Activated CD4-positive, alpha-beta memory T cell treated with anti-CD3 and anti-CD28 coated beads, Interleukin-2, amount 10 ng/mL, durations not matched to agents 7 days and 5 days (primary cell): Measurements from ENCODE around the gene DMRTC1. TPM values are rescaled to one million over a fixed set of nuclear protein-coding genes. Genes with fewer than 3 reads are reported as not detected.
"Not testable (repeated sequence)": the region's sequence is repeated elsewhere in the genome, so short reads cannot be mapped to it uniquely, and the experiment has no call there.

Experiments
- CTCF ChIA-PET: fragments of 350-600 bp; sonication (Branson Sonifier 250); formaldehyde crosslinking; loops from one replicate; lab custom pipeline; 2021; ENCODE audit warnings: antibody characterized with exemption, inconsistent platforms; lab: Charles Lee
- POLR2A ChIA-PET: fragments of 350-600 bp; sonication (Branson Sonifier 250); formaldehyde crosslinking; loops from one replicate; lab custom pipeline; 2021; ENCODE audit warnings: antibody characterized with exemption; lab: Charles Lee
- DNase-seq: peaks from one replicate; pipeline ENCODE4 v3.0.0-alpha.2; 2020
- H3K27ac Mint-ChIP-seq: one replicate; pipeline ENCODE4 v1.8.0; 2021; ENCODE audit warnings: mild to moderate bottlenecking, mixed read lengths
- H3K27me3 Mint-ChIP-seq: one replicate; pipeline ENCODE4 v1.8.0; 2021; ENCODE audit warnings: mixed read lengths
- H3K36me3 Mint-ChIP-seq: one replicate; pipeline ENCODE4 v1.8.0; 2021; ENCODE audit warnings: low read depth, mixed read lengths
- H3K4me1 Mint-ChIP-seq: one replicate; pipeline ENCODE4 v1.8.0; 2021; ENCODE audit warnings: mixed read lengths
- H3K4me3 Mint-ChIP-seq: one replicate; pipeline ENCODE4 v1.8.0; 2021; ENCODE audit warnings: mild to moderate bottlenecking, mixed read lengths
- H3K9me3 Mint-ChIP-seq: one replicate; pipeline ENCODE4 v1.8.0; 2021; ENCODE audit warnings: mixed read lengths
- total RNA-seq, 2 experiments: library from RNA; stranded (reverse); gene quantifications; one replicate each; pipeline ENCODE4 v1.2.3, GENCODE V29; 2021

The DMRTC1 gene
- total RNA-seq, 2 experiments from 2014 or later: not detected

DNA sequence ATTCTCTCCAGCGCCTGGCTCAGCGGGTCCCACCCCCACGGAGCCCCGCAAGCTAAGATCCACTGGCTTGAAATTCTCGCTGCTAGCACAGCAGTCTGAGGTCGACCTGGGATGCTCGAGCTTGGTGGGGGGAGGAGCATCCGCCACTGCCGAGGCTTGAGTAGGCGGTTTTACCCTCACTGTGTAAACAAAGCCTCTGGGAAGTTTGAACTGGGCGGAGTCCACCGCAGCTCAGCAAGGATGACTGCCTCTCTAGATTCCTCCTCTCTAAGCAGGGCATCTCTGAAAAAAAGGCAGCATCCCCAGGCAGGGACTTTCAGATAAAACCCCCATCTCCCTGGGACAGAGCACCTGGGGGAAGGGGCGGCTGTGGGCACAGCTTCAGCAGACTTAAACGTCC lies 53.9 kb downstream of the DMRTC1 start:
- H3K27ac Mint-ChIP-seq, DNase-seq, H3K36me3 Mint-ChIP-seq, H3K4me3 Mint-ChIP-seq, H3K4me1 Mint-ChIP-seq, H3K27me3 Mint-ChIP-seq, POLR2A ChIA-PET, CTCF ChIA-PET, H3K9me3 Mint-ChIP-seq: not testable (repeated sequence)

- H3K4me3 Mint-ChIP-seq, CTCF ChIA-PET: not testable (repeated sequence)
These were observed 60.7 kb downstream of the DMRTC1 start for GRCh38 chrX:72882898-72883297.

GRCh38 chrX:72837532-72837931 lies 106.1 kb downstream of the DMRTC1 start:
- H3K4me3 Mint-ChIP-seq, POLR2A ChIA-PET, H3K27me3 Mint-ChIP-seq, H3K9me3 Mint-ChIP-seq, DNase-seq, H3K4me1 Mint-ChIP-seq, H3K27ac Mint-ChIP-seq, H3K36me3 Mint-ChIP-seq, CTCF ChIA-PET: not testable (repeated sequence)

More at GRCh38 chrX:72882898-72883297, 60.7 kb downstream of the DMRTC1 start:
- DNase-seq, H3K27ac Mint-ChIP-seq, H3K27me3 Mint-ChIP-seq, POLR2A ChIA-PET, H3K9me3 Mint-ChIP-seq, H3K36me3 Mint-ChIP-seq, H3K4me1 Mint-ChIP-seq: not testable (repeated sequence)

DNA sequence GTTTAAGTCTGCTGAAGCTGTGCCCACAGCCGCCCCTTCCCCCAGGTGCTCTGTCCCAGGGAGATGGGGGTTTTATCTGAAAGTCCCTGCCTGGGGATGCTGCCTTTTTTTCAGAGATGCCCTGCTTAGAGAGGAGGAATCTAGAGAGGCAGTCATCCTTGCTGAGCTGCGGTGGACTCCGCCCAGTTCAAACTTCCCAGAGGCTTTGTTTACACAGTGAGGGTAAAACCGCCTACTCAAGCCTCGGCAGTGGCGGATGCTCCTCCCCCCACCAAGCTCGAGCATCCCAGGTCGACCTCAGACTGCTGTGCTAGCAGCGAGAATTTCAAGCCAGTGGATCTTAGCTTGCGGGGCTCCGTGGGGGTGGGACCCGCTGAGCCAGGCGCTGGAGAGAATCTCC lies 112.9 kb downstream of the DMRTC1 start:
- H3K27ac Mint-ChIP-seq, H3K4me3 Mint-ChIP-seq, CTCF ChIA-PET, H3K9me3 Mint-ChIP-seq, POLR2A ChIA-PET, DNase-seq, H3K4me1 Mint-ChIP-seq, H3K36me3 Mint-ChIP-seq, H3K27me3 Mint-ChIP-seq: not testable (repeated sequence)

Other genes starting within 250 kb of the DMRTC1 start
- gene PHKA1, start 229.5 kb downstream of the DMRTC1 start, total RNA-seq: 1 to 10 TPM; 1.4 to 1.6 TPM
- not detected for gene DMRTC1B, start 166.9 kb downstream of the DMRTC1 start, total RNA-seq
- gene FAM236B, start 161.2 kb downstream of the DMRTC1 start, total RNA-seq: not detected
- gene FAM236D, start 135.6 kb downstream of the DMRTC1 start, total RNA-seq: not detected
- gene FAM236C, start 31.2 kb downstream of the DMRTC1 start, total RNA-seq: not detected
- gene FAM236A, start 5.6 kb downstream of the DMRTC1 start, total RNA-seq: not detected
- gene PABPC1L2B, start 59.1 kb upstream of the DMRTC1 start, total RNA-seq: not detected
- gene PABPC1L2A, start 135.7 kb upstream of the DMRTC1 start, total RNA-seq: not detected